AG04449 (cell line): ENCODE measurements around the gene HLA-E.
A peak's percentile ranks its signal among the peaks of the same experiment; 100 is the strongest.
"Not testable (repeated sequence)": the region's sequence is repeated elsewhere in the genome, so short reads cannot be mapped to it uniquely, and the experiment has no call there.

Experiments
- CTCF ChIA-PET: fragments of 350-600 bp; formaldehyde crosslinking; extraction: SDS; loops from one replicate; lab custom pipeline; 2021; ENCODE audit warnings: antibody characterized with exemption; lab: Yijun Ruan, JAX
- POLR2A ChIA-PET: fragments of 400-600, 350-600 bp; formaldehyde crosslinking; extraction: SDS; loops from one replicate; lab custom pipeline; 2020; ENCODE audit warnings: antibody characterized with exemption, inconsistent platforms; lab: Yijun Ruan, JAX
- DNase-seq: peaks from one replicate; pipeline ENCODE4 v3.0.0-alpha.2; 2010; ENCODE audit warnings: low read depth, low spot score
- H3K4me3 ChIP-seq: 2 replicates; pipeline ENCODE4 v1.5.1; 2011; ENCODE audit warnings: low read depth, mild to moderate bottlenecking, control low read depth, low read length
- CTCF ChIP-seq: IDR thresholded peaks from one replicate; pipeline ENCODE4 v1.5.1; 2011; ENCODE audit warnings: mild to moderate bottlenecking, moderate library complexity, low read length, control low read depth, inconsistent platforms; ENCODE audit not compliant: insufficient read depth; ENCODE audit errors: missing control alignments

Gene HLA-E

GRCh38 chr6:30470968-30471367 lies 18.3 kb upstream of the HLA-E start:
- H3K4me3 ChIP-seq = no peak overlapping the region
- ChIA-PET CTCF (interaction anchor here (1.0 to 8.6 kb wide), 6 partner anchors 11 to 72 kb away, joined by 3 to 102 read pairs (median 10); no protein-coding TSS in a partner anchor), POLR2A (no interaction called here)

GRCh38 chr6:30475116-30475515 lies 14.2 kb upstream of the HLA-E start:
- DNase-seq, CTCF ChIA-PET, H3K4me3 ChIP-seq, POLR2A ChIA-PET: not testable (repeated sequence)

More at GRCh38 chr6:30470968-30471367, 18.3 kb upstream of the HLA-E start:
- no peak for DNase-seq
- TF ChIP-seq CTCF = no peak

GRCh38 chr6:30480536-30481156 lies 8.7 kb upstream of the HLA-E start:
- CTCF ChIA-PET = interaction anchor here (1.4 to 10.3 kb wide), 8 partner anchors 11 to 132 kb away, joined by 3 to 788 read pairs (median 20); partner anchors contain the start of genes GNL1 and PRR3
- POLR2A ChIA-PET = no interaction called here
- DNase-seq = no peak
- no peak overlapping the region for H3K4me3 ChIP-seq
- TF ChIP-seq CTCF = no peak

- ChIA-PET POLR2A (interaction anchor here (1.0 kb wide), 2 partner anchors 51 to 58 kb away, joined by 4 to 5 read pairs; no protein-coding TSS in a partner anchor), CTCF (interaction anchor here (1.0 to 10.3 kb wide), 17 partner anchors 7 to 647 kb away, joined by 3 to 788 read pairs (median 9); partner anchors contain the start of genes ABCF1, GNL1 and PRR3)
- no peak for TF ChIP-seq CTCF
- no peak overlapping the region for H3K4me3 ChIP-seq
- no peak for DNase-seq
Observed at GRCh38 chr6:30481211-30481964, 7.9 kb upstream of the HLA-E start.

GRCh38 chr6:30481965-30482644 lies 7.2 kb upstream of the HLA-E start:
- H3K4me3 ChIP-seq = peak overlapping the region; percentile 21; the same call in 1 of the 2 replicates
- CTCF ChIA-PET = interaction anchor here (0.6 to 10.3 kb wide), 24 partner anchors 8 to 646 kb away, joined by 3 to 788 read pairs (median 6); partner anchors contain the start of genes ABCF1, GNL1 and PRR3
- POLR2A ChIA-PET = interaction anchor here (1.0 kb wide), 2 partner anchors 50 to 58 kb away, joined by 4 to 5 read pairs; no protein-coding TSS in a partner anchor
- DNase-seq = not testable (repeated sequence)
- peak; percentile 88 for TF ChIP-seq CTCF

- POLR2A ChIA-PET = no interaction called here
- DNase-seq = no peak
- CTCF ChIA-PET = interaction anchor here (0.6 to 10.3 kb wide), 27 partner anchors 9 to 596 kb away, joined by 3 to 788 read pairs (median 7); partner anchors contain the start of genes DHX16, GNL1 and PRR3
- peak; percentile 36 for TF ChIP-seq CTCF
- H3K4me3 ChIP-seq = no peak overlapping the region
Observed at GRCh38 chr6:30483677-30484279, 5.5 kb upstream of the HLA-E start.
